Endothelial cell of umbilical vein (primary cell): ENCODE measurements around the gene PLSCR1. TPM values are rescaled to one million over a fixed set of nuclear protein-coding genes. Genes with fewer than 3 reads are reported as not detected.

Experiments used
- BruUV-seq: library from RNA; stranded (reverse); fragments of 400-500 nt; replicated peaks from 2 replicates; lab custom pipeline; 2021; lab: Mats Ljungman, UMichigan
- CTCF ChIA-PET: fragments of 300-600, 350-600 bp; sonication (Branson Sonifier 250); formaldehyde crosslinking; loops from one replicate; lab custom pipeline; 2021; ENCODE audit warnings: antibody characterized with exemption, inconsistent platforms; lab: Charles Lee
- POLR2A ChIA-PET: fragments of 300-600, 350-600 bp; sonication (Branson Sonifier 250); formaldehyde crosslinking; loops from one replicate; lab custom pipeline; 2021; ENCODE audit warnings: antibody characterized with exemption, inconsistent platforms; lab: Charles Lee
- DNase-seq: peaks from one replicate; pipeline ENCODE4 v3.0.0-alpha.2; 2011; ENCODE audit warnings: low read depth, low spot score
- FAIRE-seq: peaks from 2 replicates; lab custom pipeline; 2011; peaks lifted over from hg19 to GRCh38; lab: Jason Lieb, UNC
- H2AFZ ChIP-seq: 2 replicates; pipeline ENCODE4 v1.6.0; 2012; ENCODE audit warnings: low read depth, low read length, control low read depth, inconsistent platforms
- H3K27ac ChIP-seq: 2 replicates; pipeline ENCODE4 v1.5.1; 2011; ENCODE audit warnings: low read depth, mild to moderate bottlenecking, control low read depth, low read length, moderate library complexity; ENCODE audit not compliant: insufficient read depth
- H3K27me3 ChIP-seq, 2 experiments: 2 replicates each; pipeline versions ENCODE4 v1.6.0 to v1.6.1; 2011; ENCODE audit warnings: low read length in 2 of 2, mixed read lengths in 1 of 2; ENCODE audit not compliant: control insufficient read depth in 2 of 2, insufficient read depth in 2 of 2
- H3K36me3 ChIP-seq, 2 experiments: 2 replicates in 1 of 2; 3 replicates in 1 of 2; pipeline ENCODE4 v1.5.1; 2011; ENCODE audit warnings: low read length in 2 of 2, mild to moderate bottlenecking in 1 of 2, moderate library complexity in 1 of 2; ENCODE audit not compliant: control insufficient read depth in 2 of 2, insufficient read depth in 2 of 2; ENCODE audit errors: extremely low read depth in 1 of 2
- H3K4me1 ChIP-seq: 3 replicates; pipeline ENCODE4 v1.5.1; 2011; ENCODE audit warnings: mild to moderate bottlenecking, low read length; ENCODE audit not compliant: control insufficient read depth, insufficient read depth; ENCODE audit errors: extremely low read depth
- H3K4me2 ChIP-seq: 2 replicates; pipeline ENCODE4 v1.6.1; 2011; ENCODE audit warnings: low read length, control low read depth, mixed read lengths; ENCODE audit not compliant: insufficient read depth
- H3K4me3 ChIP-seq, 3 experiments: fragments of 200-600 bp in 1 of 3; sonication (generic), shearing (Covaris generic) in 1 of 3; replicated peaks in 1 of 3; 2 replicates each; pipeline ENCODE4 v1.5.1; 2011 to 2016; ENCODE audit warnings: control low read depth in 3 of 3, low read length in 3 of 3, mild to moderate bottlenecking in 2 of 3, inconsistent platforms in 1 of 3, low read depth in 1 of 3, moderate library complexity in 1 of 3; ENCODE audit not compliant: insufficient read depth in 1 of 3
- H3K79me2 ChIP-seq: 2 replicates; pipeline ENCODE4 v1.6.0; 2012; ENCODE audit warnings: low read length, inconsistent platforms; ENCODE audit not compliant: control insufficient read depth, insufficient read depth
- H3K9ac ChIP-seq: replicated peaks from 2 replicates; pipeline ENCODE3; 2011; ENCODE audit warnings: low read length, control low read depth; ENCODE audit not compliant: insufficient read depth; ENCODE audit errors: extremely low read depth
- H3K9me1 ChIP-seq: replicated peaks from 3 replicates; pipeline ENCODE4 v1.6.0; 2011; ENCODE audit warnings: mild to moderate bottlenecking, low read length; ENCODE audit not compliant: control insufficient read depth, insufficient read depth; ENCODE audit errors: extremely low read depth
- H3K9me3 ChIP-seq: replicated peaks from 2 replicates; pipeline ENCODE4 v1.5.1; 2012; ENCODE audit warnings: low read length, inconsistent platforms; ENCODE audit not compliant: control insufficient read depth, insufficient read depth
- H4K20me1 ChIP-seq: replicated peaks from 2 replicates; pipeline ENCODE3; 2011; ENCODE audit warnings: mild to moderate bottlenecking, low read length; ENCODE audit not compliant: control insufficient read depth, insufficient read depth; ENCODE audit errors: extremely low read depth
- CTCF ChIP-seq, 2 donors: IDR thresholded peaks; 1 replicate in 1 of 2; 2 replicates in 1 of 2; pipeline ENCODE4 v1.5.1; 2011; ENCODE audit warnings: low read length in 2 of 2, mild to moderate bottlenecking in 2 of 2, moderate library complexity in 2 of 2, control low read depth in 1 of 2, inconsistent platforms in 1 of 2, low read depth in 1 of 2; ENCODE audit not compliant: insufficient read depth in 1 of 2; ENCODE audit errors: extremely low read depth in 1 of 2
- EZH2 ChIP-seq: IDR thresholded peaks from 2 replicates; pipeline ENCODE4 v1.6.1; 2012; ENCODE audit warnings: borderline replicate concordance, low read depth, mild to moderate bottlenecking, moderate library complexity, low read length, inconsistent platforms; ENCODE audit not compliant: severe bottlenecking
- FOS ChIP-seq: IDR thresholded peaks from 2 replicates; pipeline ENCODE4 v1.6.1; 2011; ENCODE audit warnings: mild to moderate bottlenecking, low read length, moderate library complexity, borderline replicate concordance; ENCODE audit not compliant: insufficient read depth
- GATA2 ChIP-seq: IDR thresholded peaks from 2 replicates; pipeline ENCODE4 v1.7.0; 2011; ENCODE audit warnings: low read depth, mild to moderate bottlenecking, moderate library complexity, mixed read lengths, low read length; ENCODE audit not compliant: insufficient read length, insufficient read depth
- JUN ChIP-seq: IDR thresholded peaks from 2 replicates; pipeline ENCODE4 v1.6.1; 2011; ENCODE audit warnings: borderline replicate concordance, low read depth; ENCODE audit not compliant: insufficient read length, insufficient read depth
- MAX ChIP-seq: IDR thresholded peaks from 2 replicates; pipeline ENCODE4 v1.6.1; 2011; ENCODE audit not compliant: insufficient read depth, insufficient read length
- MYC ChIP-seq: IDR thresholded peaks from one replicate; pipeline ENCODE4 v1.6.1; 2011; ENCODE audit warnings: mild to moderate bottlenecking, low read depth, low read length
- POLR2A ChIP-seq: IDR thresholded peaks from 2 replicates; pipeline ENCODE4 v1.6.1; 2012; ENCODE audit warnings: low read depth, mild to moderate bottlenecking, control low read depth, low read length
- POLR2AphosphoS5 ChIP-seq: IDR thresholded peaks from 2 replicates; pipeline ENCODE4 v1.6.1; 2012; ENCODE audit warnings: low read depth, mild to moderate bottlenecking, control low read depth, low read length, moderate library complexity; ENCODE audit not compliant: insufficient read depth
- dilution Hi-C: fragments of 300-500 bp; cut with MboI; formaldehyde crosslinking; loops from one replicate; pipeline ENCODE4 v1.15.0; 2019; ENCODE audit warnings: low sequenced_read_pairs; ENCODE audit not compliant: extremely low pct_ligation_motif_present
- intact Hi-C: fragments of 100-400 bp; cut with micrococcal nuclease; formaldehyde crosslinking; loops from one replicate; pipeline ENCODE4 v1.10.0; 2022
- polyA plus RNA-seq, 4 experiments: library from polyadenylated mRNA; depleted of rRNA in 3 of 4; stranded (reverse) in 3 of 4; unstranded in 1 of 4; fragments of >200 nt; gene quantifications; 2 replicates each; pipeline versions ENCODE4 v1.2.1 to v1.2.3, GENCODE V29; 2011 to 2012; ENCODE audit warnings: missing spikeins in 1 of 4
- total RNA-seq: library from RNA; stranded (reverse); gene quantifications from 2 replicates; pipeline ENCODE4 v1.2.3, GENCODE V29; 2021

Gene PLSCR1
- total and polyA plus RNA-seq, 2 donors (not counting 3 experiments of a cell fraction or from before 2014, with no cell fraction given) = 53.2 to 78.7 TPM

- intact Hi-C loops = loop anchor here (1.0 to 5.0 kb wide), 3 partner anchors 9 to 143 kb away; no protein-coding TSS in a partner anchor
These were observed 4.2 kb downstream of the PLSCR1 start for GRCh38 chr3:146540236-146540635.

GRCh38 chr3:146539315-146539714 lies 5.1 kb downstream of the PLSCR1 start:
- ChIA-PET POLR2A (no interaction called here), CTCF (interaction anchor here (0.9 to 1.1 kb wide), 3 partner anchors 32 to 212 kb away, joined by 3 to 4 read pairs (median 3); no protein-coding TSS in a partner anchor)

More at GRCh38 chr3:146540236-146540635, 4.2 kb downstream of the PLSCR1 start:
- peaks cover 8% of the 10 kb centered on the region for H3K4me1 ChIP-seq
- no peaks in the 10 kb centered on the region for H3K27me3 ChIP-seq
- H3K9ac ChIP-seq = no peak overlapping the region
- BruUV-seq = no TSS peak
- no peak overlapping the region for H3K4me3 ChIP-seq
- H3K36me3 ChIP-seq = peaks cover 0 to 2% of the 10 kb centered on the region in 2 experiments
- ChIA-PET CTCF (interaction anchor here (1.1 to 1.4 kb wide), 2 partner anchors 37 to 101 kb away, joined by 3 to 4 read pairs; no protein-coding TSS in a partner anchor), POLR2A (no interaction called here)
- H3K9me3 ChIP-seq = no peaks in the 10 kb centered on the region
- peaks cover 42% of the 10 kb centered on the region for H3K79me2 ChIP-seq
- H3K9me1 ChIP-seq = no peaks in the 10 kb centered on the region
- FAIRE-seq (no peak), DNase-seq (no peak)
- H2AFZ ChIP-seq = no peak overlapping the region
- no peak overlapping the region for H3K4me2 ChIP-seq
- H4K20me1 ChIP-seq = no peaks in the 10 kb centered on the region
- no peak for TF ChIP-seq MAX
- dilution Hi-C loops = no loop called here
- no peak overlapping the region for H3K27ac ChIP-seq

More at GRCh38 chr3:146539315-146539714, 5.1 kb downstream of the PLSCR1 start:
- dilution Hi-C loops (no loop called here), intact Hi-C loops (no loop called here)
- no peak overlapping the region for H3K27ac ChIP-seq
- H3K9ac ChIP-seq = no peak overlapping the region
- H3K4me3 ChIP-seq = no peak overlapping the region
- H4K20me1 ChIP-seq = no peaks in the 10 kb centered on the region
- peaks cover 44% of the 10 kb centered on the region for H3K79me2 ChIP-seq
- DNase-seq (peak; percentile 17), FAIRE-seq (no peak)
- H2AFZ ChIP-seq = no peak overlapping the region
- no peak for TF ChIP-seq POLR2AphosphoS5
- no peak for TF ChIP-seq MYC
- TF ChIP-seq GATA2 = no peak
- TF ChIP-seq POLR2A = no peak
- TF ChIP-seq CTCF (IDR thresholded peaks at IDR 0.05; ENCODE audit: extremely low read depth in 1 of 2, insufficient read depth in 1 of 2, low read depth in 1 of 2, low read length in 2 of 2) = no peak
- no peak for TF ChIP-seq EZH2
- no peak for TF ChIP-seq JUN
- no peak for TF ChIP-seq FOS
- no peak for TF ChIP-seq MAX
- H3K4me2 ChIP-seq = no peak overlapping the region
- peaks cover 0 to 2% of the 10 kb centered on the region in 2 experiments for H3K36me3 ChIP-seq
- no peaks in the 10 kb centered on the region for H3K27me3 ChIP-seq
- H3K4me1 ChIP-seq = peaks cover 6% of the 10 kb centered on the region
- no TSS peak for BruUV-seq
- no peaks in the 10 kb centered on the region for H3K9me3 ChIP-seq
- no peaks in the 10 kb centered on the region for H3K9me1 ChIP-seq
